NK-92 treated with Interleukin-12 subunit alpha and Interleukin-12 subunit beta, amount 100 ng/mL, for 24 hours (cell line): ENCODE data around the gene BTBD9.

ENCODE experiments used
- DNase-seq: peaks from one replicate; lab custom pipeline; 2025; lab: John Stamatoyannopoulos, UW

The BTBD9 gene

GRCh38 chr6:38174806-38175495 lies 464.8 kb downstream of the BTBD9 start:
- no peak for DNase-seq

GRCh38 chr6:38174315-38174714 lies 465.4 kb downstream of the BTBD9 start:
- DNase-seq: no peak

GRCh38 chr6:38173909-38174308 lies 465.8 kb downstream of the BTBD9 start:
- DNase-seq: no peak

- DNase-seq: no peak
Observed at GRCh38 chr6:38172739-38173410, 466.9 kb downstream of the BTBD9 start.

- DNase-seq: no peak
Observed at GRCh38 chr6:38171997-38172738, 467.6 kb downstream of the BTBD9 start.

- no peak for DNase-seq
Observed at GRCh38 chr6:38170666-38171355, 468.9 kb downstream of the BTBD9 start.

- DNase-seq: no peak
Observed at GRCh38 chr6:38169977-38170526, 469.7 kb downstream of the BTBD9 start.

- DNase-seq: no peak
Observed at GRCh38 chr6:38169221-38169976, 470.3 kb downstream of the BTBD9 start.

GRCh38 chr6:38168699-38169098 lies 471.0 kb downstream of the BTBD9 start:
- DNase-seq: no peak

GRCh38 chr6:38168126-38168525 lies 471.6 kb downstream of the BTBD9 start:
- DNase-seq: no peak

GRCh38 chr6:38167598-38167997 lies 472.1 kb downstream of the BTBD9 start:
- no peak for DNase-seq

GRCh38 chr6:38166411-38167240 lies 473.1 kb downstream of the BTBD9 start:
- no peak for DNase-seq

GRCh38 chr6:38164671-38165108 lies 475.0 kb downstream of the BTBD9 start:
- no peak for DNase-seq

GRCh38 chr6:38164131-38164481 lies 475.6 kb downstream of the BTBD9 start:
- DNase-seq: no peak

GRCh38 chr6:38163186-38164130 lies 476.3 kb downstream of the BTBD9 start:
- no peak for DNase-seq

GRCh38 chr6:38162493-38163185 lies 477.1 kb downstream of the BTBD9 start:
- DNase-seq: no peak

- no peak for DNase-seq
Observed at GRCh38 chr6:38161754-38162492, 477.8 kb downstream of the BTBD9 start.

GRCh38 chr6:38161331-38161730 lies 478.4 kb downstream of the BTBD9 start:
- DNase-seq: no peak
